NCI-H526 treated with DMSO at 0.1 percent for 48 hours (cell line): ENCODE measurements around the gene TBC1D1.

Experiments
- DNase-seq: peaks from one replicate; lab custom pipeline; 2025; lab: John Stamatoyannopoulos, UW

TBC1D1 gene

DNA sequence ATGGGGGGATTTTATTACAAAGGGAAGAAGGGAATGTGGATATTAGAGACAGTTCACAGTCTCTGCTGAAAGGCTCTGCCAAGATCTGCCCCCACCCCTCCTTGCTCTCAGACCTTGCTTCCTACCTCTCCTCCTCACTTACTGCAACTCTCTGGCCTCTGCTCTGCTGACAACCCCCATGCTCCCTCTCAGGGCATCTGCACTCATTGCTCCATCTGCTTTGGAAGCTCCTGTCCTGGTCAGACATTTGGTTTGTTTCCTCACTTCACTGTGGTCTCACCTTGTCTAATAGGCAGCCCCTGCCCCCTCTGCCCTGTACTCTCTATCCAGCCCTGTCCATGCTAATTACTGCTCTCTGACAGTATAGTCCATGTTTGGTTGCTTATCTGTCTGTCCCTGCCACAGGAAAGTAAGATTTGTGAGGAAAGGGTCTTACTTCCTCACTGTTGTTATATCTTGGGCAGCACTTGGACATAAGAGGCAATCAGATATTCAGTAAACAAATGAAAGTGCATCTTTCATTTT lies 258.6 kb downstream of the TBC1D1 start:
- DNase-seq, result no peak

GRCh38 chr4:38149997-38150671 lies 259.2 kb downstream of the TBC1D1 start:
- DNase-seq, result no peak

DNA sequence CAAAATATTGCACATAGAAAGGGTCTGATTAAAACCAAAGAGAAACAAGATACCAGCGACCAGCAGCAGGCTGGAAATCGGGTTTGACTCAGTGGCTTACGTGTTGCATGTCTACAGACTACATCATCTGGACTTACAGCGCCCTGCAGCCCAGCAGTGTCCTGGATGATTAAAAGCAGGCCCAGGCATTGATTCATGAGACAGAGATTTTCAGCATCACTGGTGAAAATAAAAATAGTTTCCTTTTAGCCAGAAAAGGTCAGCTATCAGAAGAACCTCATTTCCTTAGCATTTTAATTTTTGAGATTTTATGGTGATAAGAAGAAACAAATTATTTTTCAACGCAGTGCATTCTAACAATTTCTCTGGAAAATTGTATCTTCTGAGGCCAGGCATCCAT lies 259.9 kb downstream of the TBC1D1 start:
- no peak for DNase-seq

DNA sequence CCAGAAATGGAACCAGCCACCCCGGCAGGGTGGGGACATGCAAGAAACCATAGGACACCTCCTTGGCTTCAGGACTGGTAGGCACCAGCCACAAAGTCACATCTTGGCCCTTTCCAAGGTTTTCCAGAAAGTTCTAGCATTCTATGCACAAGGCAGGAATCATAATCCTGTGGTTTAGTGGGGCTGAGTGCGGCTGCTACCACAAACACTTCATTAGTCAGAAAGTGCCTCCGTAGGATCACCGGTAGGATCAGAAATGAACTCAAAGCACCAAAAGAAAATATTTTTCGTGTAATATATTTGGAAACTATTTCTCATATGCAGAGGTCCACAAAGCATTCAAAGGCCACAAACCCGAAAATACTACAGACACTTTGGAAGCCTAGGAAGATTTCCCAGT lies 261.0 kb downstream of the TBC1D1 start:
- no peak for DNase-seq

DNA sequence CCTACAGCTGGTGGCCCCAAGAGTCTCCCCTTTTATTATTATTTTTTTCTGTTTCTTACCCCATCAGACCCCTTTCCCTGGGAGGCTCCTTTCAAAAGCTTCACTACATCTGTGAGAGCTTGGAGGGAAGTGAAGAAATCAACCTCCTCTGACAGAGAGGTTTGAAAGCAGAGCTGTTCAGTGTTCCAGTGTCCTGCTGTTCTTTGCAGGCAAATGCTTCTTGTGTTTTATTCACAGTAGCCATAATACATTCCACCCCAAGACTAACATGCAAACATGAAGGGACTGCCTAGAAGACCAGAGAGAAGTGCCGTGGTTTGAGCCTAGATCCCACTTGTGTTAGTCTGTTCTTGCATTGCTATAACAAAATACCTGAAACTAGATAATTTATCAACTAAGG lies 261.4 kb downstream of the TBC1D1 start:
- no peak for DNase-seq

GRCh38 chr4:38152721-38153386 lies 262.0 kb downstream of the TBC1D1 start:
- DNase-seq, result no peak

DNA sequence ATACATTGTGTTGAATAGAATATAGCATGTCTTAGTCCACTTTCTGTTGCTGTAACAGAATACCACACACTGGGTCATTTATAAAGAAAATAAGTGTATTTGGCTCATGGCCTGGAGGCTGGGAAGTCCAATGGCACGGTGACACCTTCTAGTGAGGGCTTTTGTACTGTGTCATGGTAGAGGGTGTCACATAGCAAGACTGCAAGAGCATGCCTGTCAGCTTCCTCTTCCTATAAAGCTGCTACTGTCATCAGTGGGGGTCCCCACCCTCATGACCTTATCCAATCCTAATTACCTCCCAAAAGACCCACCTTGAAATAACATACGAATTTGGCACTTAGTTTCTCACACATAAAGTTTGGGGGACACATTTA lies 262.5 kb downstream of the TBC1D1 start:
- no peak for DNase-seq

GRCh38 chr4:38154252-38154651 lies 263.4 kb downstream of the TBC1D1 start:
- no peak for DNase-seq

- no peak for DNase-seq
These were observed 264.1 kb downstream of the TBC1D1 start for GRCh38 chr4:38154681-38155588.

DNA sequence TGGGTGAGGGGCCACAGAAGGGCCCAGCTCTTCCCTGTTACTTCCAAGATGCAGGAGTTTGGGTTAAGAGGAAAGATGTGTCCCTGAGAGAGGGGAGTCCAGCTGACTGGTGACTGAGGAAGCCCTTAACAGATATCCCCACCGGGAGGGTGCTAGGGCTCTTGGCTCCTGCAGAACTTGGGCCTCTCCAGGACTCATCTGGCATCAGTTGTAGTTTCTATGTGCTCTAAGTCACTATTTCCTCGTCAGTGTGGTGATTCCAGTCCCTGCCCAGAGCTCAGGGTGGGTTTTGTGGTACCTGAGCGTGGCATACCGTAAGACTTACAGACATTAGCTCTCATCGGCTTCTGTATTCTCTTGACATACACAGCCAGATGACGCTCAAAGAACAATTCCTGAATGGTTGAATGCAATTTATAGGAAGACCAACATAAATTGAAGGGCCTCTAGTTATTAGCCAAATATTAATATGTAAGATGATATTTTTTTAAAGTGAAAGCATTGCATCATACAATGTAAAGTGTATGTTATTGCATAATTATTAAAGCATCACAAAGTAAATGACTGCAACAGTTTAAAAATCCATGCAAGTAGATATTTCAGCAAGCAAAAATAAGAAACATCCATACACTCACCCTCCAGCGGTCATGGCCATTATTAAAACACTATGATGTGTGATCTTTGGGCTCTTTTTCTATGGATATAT lies 264.9 kb downstream of the TBC1D1 start:
- no peak for DNase-seq

- DNase-seq, result no peak
These were observed 266.7 kb downstream of the TBC1D1 start for GRCh38 chr4:38157592-38157991.

DNA sequence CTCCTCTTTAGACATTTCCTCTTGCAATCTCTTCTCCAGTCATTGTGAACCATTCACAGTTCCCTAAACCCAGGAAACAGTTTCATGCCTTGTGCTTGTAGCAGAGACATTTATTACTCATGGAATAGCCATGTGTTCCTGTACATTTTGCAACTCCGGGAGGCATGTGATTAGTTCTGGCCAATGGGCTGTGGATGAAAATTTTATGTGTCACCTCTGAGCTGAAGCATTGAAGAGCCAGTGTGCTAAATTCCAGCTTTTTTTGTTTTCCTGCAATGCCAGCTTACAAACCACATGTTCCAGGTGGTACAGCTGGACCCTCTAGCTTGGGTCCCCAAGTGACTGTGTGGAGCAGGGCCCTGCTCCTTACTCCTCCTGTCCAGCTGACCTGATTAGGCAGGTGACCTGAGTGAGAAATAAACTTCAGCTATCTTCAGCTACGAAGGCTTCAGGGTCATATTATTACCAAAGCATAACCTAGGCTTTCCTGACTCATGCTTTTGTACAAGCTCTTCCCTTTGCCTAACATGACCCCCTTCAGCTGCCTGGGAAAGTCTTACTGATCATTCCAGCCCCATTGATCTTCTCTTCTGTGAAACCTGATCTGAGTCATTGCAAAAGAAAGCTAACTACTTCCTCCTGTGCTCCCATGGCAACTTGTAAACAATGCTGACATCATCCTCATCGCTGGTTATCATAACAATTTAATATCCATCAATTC lies 269.8 kb downstream of the TBC1D1 start:
- DNase-seq, result no peak

GRCh38 chr4:38161208-38162113 lies 270.6 kb downstream of the TBC1D1 start:
- no peak for DNase-seq

DNA sequence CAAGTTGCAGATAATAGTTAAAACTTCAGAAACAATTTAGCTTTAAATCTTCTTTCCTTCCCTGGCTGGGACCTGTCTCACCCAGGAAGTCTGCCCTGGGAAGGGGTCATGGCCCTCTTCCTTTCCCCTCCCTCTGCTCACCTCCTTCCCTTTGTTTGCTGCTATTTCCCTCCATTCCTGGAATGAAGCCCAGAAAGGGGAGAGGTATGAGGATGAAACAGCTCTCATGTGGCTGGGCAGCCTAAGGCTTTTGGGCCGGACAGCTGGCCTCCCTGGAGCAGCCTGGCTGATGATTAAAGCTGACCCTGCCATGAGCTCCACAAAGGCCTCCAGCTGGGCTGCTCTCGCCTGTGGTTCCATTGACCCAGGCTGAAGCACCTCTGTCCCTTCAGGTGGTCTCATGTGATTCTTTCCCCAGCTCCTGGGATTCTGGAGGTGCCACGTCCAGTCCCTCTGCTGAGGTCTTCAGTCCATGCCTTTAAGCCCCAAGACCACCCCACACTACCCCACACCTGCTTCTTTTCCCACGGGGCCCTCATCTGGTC lies 271.4 kb downstream of the TBC1D1 start:
- no peak for DNase-seq

DNA sequence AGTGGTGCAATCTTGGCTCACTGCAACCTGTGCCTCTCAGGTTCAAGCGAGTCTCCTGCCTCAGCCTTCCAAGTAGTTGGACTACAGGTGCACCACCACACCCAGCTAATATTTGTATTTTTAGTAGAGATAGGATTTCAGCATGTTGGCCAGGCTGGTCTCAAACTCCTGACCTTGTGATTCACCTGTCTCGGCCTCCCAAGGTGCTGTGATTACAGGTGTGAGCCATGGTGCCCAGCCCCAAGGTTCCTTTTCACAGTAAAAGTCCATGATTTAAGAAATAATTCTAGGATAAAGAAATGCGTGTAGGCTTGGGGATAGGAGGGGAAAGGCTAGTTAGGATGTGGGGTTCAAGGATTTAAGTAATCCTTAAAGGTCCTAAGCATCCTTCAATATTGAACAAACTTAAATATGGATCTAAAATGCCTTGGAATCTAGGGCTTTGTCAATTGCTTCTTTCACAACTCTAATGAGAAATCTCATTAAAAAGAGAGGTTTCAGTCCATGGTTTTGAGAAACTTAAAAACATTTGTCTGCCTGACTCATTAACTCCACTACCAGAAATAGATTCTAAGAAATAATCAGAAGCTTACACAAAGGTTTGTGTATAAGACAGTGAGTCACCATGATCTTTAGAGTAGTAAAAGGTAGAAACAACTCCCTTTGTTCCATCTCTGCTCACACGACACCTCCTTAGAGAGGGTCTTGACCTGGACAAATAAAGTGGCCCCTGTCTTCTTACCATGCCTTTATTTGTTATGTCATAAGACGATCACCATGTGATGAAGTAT lies 272.5 kb downstream of the TBC1D1 start:
- no peak for DNase-seq

GRCh38 chr4:38164346-38164745 lies 273.5 kb downstream of the TBC1D1 start:
- DNase-seq, result no peak

DNA sequence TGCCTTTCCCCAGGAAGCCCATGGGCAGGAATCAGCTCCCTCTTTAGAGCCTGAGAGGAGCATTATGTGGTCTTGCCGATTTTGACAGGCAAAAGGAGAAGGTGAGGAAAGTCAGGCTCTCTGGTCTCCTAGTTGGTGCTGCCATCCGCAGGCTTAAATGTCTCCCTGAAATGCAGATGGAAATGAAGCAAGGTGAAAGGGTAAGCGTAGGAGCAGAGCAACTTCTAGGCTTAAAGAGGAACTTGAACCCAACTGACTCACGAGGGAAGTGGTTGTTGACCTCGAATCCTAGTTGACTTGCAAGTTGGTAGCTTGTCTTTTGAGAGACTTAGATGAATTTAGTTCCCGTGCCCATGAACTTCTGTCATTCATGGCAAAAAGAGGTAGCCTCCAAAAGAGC lies 275.2 kb downstream of the TBC1D1 start:
- no peak for DNase-seq

DNA sequence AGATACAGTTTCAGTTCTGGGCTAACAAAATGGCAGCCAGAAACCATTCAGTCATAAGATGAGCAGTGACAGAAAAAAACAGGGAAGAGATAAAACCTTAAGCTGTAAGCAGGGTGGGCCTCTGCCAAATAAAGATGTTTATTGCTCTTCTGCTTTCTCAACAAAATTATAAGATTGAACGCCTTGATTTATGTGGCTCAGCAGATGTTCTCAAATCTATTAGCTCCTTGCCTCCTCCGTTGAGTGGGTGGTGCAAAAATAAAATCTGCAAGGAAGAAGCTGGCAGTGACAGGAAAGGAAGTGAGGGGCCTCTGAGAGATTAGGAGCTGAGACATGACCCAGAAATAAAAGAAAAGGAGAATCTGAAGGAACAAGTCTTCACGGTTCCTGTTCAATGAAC lies 275.9 kb downstream of the TBC1D1 start:
- no peak for DNase-seq

- no peak for DNase-seq
These were observed 277.1 kb downstream of the TBC1D1 start for GRCh38 chr4:38167973-38168372.
